GM18526 (cell line): ENCODE data around the gene ZNRF2.

Source experiments
- POLR2A ChIP-seq: IDR thresholded peaks from 3 replicates; pipeline ENCODE4 v1.6.1; 2011; ENCODE audit not compliant: insufficient read length; ENCODE audit errors: extremely low read depth

Gene ZNRF2

DNA sequence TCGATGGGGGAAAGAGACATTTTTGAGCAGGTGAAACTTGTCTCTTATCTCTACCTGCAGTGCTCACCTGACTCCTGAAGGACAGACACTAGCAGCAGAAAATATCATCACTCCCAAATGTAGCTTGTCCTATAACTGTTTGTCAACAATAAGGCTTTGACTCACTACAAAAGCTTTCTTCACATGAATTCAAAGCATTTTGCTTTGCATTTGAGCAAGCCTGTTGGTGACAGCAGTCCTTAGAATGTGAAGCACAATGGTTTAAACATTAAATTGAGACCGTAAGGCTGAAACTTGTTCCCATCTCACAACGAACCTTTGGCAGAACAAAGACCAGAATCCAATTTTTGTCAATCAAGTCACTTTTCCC, 30.6 kb upstream of the ZNRF2 start:
- no peak for TF ChIP-seq POLR2A

GRCh38 chr7:30254248-30254647, 30.1 kb upstream of the ZNRF2 start:
- no peak for TF ChIP-seq POLR2A

GRCh38 chr7:30254717-30255063, 29.7 kb upstream of the ZNRF2 start:
- TF ChIP-seq POLR2A = no peak

DNA sequence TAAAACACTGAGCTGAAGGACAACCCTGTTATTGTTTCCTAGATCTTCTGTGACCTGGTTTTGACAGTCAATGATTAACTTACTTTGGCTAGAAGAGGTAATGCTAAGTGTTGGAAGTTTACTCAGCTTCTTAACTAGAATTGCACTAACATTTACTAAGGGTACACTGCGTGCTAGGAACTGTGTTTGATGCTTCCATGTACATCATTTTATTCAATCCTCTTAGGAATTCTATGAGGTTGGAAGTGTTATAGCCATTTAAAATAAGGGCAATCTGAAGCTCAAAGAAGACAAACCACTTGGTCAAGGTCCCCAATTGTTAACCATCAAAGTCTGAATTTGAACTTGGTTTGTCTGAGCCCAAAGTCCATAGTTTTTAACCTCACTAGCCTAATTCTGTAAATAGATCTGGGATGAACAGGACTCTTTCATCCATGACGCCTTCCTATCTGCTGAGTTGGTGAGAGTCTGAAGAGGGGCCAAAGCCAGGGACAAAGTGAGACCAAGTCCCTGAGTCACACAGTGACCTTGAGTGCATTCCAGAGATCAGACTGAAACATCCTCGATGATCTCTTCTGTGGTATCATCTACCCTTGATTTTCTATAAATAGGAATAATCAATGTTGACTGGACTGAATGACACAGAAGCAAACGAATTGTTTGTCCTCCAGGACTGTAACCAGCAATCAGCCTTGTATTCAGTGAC, 29.2 kb upstream of the ZNRF2 start:
- no peak for TF ChIP-seq POLR2A

- TF ChIP-seq POLR2A = no peak
Observed at GRCh38 chr7:30256349-30256858, 28.0 kb upstream of the ZNRF2 start.

GRCh38 chr7:30260246-30260768, 24.1 kb upstream of the ZNRF2 start:
- no peak for TF ChIP-seq POLR2A

DNA sequence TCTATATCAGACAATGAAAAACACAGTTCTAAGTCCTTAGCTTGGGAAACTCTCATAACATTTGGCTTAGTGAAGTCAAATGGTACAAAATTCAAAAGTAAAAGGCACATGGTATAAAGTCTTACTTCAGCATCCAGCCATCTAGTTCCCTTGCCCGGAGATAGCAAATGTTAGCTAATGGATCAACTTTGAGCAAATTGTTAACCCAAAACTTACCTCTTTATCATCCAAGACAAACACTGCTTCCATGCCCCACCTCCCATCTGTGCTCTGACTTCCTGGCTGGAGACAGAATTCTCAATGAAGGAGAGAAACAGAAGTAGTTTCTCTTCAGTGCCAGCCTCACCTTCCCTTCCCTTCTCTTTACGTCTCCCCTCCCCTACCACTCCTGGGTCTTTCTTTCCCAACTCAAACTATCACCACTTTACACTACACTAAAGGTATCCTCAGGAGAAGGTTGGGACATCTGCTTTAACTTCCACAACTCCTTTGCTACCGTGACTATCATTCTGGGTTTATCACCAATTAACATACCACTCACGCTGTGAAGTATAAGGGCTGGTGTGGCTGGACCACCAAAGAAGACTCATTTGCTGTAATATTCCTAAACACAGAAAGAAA, 21.2 kb upstream of the ZNRF2 start:
- no peak for TF ChIP-seq POLR2A

DNA sequence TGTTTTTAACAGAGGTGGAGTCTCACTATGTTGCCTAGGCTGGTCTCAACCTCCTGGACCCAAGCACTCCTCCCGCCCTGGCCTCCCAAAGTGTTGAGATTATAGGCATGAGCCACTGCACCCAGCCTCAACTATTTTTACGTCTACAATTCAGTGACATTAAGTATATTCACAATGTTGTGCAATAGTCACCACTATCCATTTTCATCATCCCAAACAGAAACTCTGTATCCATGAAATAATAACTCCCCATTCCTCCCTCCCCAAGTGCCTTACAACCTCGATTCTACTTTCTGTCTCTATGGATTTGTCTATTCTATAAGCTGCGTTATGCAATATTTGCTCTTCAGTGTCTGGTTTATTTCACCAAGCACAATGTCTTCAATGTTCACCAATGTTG, 20.3 kb upstream of the ZNRF2 start:
- no peak for TF ChIP-seq POLR2A

DNA sequence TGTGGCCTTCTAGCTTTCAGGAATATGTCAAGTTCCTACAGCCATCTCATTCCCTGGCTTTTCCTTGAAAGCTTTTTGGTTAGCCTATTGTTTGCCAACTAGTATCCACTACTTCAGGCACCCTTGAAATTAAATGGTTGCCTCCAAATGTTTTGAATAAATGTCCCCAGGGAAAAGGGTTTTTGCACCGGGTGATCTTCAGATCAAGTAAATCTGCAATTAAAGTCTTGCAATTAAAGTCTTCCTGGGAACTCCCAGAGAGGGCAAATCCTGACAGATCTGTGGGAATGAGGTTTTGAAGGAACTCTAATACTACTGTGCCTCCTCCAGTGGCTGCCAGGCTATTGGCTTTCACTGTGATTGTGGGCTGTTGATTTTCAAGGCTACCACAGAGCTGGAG, 17.7 kb upstream of the ZNRF2 start:
- no peak for TF ChIP-seq POLR2A

DNA sequence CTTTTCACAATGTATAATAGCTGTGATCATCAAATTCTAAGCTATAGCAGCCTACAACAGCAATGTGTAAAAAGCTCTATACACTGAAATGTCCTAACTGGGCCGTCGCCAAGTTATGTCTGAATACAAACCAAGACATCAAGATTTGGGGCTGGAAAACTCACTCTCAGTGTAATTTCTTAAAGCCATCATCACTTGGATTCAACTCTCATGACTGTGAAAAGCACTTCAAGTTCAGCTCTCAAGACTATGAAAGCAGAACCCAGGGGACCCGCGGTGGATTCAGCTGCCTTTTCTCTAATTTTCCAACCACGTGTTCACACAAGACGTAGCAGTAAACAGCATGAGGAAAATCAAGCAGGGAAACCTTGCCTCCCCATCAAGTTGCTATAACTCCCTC, 15.8 kb upstream of the ZNRF2 start:
- TF ChIP-seq POLR2A = no peak

DNA sequence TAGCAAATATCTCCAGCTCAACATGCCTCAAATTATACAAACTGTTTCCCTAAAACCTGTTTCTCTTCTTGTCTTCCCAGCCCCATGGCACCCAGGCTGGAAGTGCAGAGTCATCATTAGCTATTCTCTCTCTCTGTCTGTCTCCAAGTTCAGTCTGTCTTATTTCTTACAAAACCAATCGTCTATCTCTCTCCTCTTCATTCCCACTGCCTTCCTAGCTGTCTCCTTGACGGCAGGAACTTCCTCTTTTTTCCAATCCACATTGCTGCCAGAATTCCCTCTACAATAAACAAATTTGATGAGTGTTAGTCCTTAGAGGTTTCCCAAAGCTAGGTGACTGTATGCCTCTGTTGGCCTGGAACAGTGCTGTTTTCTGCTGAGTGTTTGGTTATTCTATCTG, 14.9 kb upstream of the ZNRF2 start:
- no peak for TF ChIP-seq POLR2A

DNA sequence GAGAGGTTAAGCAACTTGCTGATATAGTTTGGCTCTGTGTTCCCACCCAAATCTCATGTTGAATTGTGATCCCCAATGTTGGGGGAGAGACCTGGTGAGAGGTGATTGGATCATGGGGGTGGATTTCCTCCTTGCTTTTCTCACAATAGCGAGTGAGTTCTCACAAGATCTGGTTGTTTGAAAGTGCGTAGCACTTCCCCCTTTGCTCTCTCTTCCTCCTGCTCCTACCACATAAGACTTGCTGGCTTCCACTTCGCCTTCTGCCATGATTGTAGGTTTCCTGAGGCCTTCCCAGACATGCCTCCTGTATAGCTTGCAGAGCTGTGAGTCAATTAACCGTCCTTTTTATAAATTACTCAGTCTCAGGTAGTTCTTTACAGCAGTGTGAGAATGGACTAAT, 13.5 kb upstream of the ZNRF2 start:
- no peak for TF ChIP-seq POLR2A

DNA sequence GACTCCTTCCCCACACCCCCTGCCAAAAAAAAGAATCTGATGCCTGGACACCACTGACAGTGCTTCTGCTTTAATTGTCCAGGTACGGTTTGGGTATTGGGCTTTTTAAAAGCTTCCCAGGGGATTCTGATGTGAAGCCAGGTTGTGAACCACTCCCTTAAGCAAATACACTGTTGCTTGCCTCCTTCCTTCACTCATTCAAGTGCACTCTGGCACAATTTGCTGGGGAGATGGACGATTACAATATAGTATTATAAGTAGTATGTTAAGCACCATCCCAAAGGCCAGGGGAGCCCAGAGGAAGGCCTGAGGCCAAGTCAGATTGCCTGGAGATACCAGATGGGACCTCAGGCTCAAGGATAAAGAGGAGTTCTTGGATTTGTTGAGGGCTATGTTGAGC, 12.3 kb upstream of the ZNRF2 start:
- TF ChIP-seq POLR2A = no peak

- no peak for TF ChIP-seq POLR2A
Observed at GRCh38 chr7:30273552-30273951, 10.8 kb upstream of the ZNRF2 start.

DNA sequence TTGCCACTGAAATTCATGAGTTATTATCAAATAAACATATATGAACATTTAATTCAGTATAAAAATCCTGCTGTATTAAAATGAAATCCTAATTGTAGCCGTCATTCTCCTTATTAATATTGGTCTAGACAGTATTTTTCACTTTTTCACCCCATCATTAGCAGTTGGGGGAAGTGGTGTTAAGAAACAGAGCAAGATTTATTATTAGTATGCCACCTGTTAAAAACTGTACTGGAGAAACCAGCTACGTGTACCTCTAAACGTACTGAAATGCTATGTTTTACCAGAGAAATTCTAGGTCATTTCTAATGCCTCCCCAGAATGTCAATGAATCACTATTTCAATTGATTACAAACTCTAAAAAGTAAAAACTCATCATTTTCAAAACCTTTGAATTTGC, 9.8 kb upstream of the ZNRF2 start:
- no peak for TF ChIP-seq POLR2A

DNA sequence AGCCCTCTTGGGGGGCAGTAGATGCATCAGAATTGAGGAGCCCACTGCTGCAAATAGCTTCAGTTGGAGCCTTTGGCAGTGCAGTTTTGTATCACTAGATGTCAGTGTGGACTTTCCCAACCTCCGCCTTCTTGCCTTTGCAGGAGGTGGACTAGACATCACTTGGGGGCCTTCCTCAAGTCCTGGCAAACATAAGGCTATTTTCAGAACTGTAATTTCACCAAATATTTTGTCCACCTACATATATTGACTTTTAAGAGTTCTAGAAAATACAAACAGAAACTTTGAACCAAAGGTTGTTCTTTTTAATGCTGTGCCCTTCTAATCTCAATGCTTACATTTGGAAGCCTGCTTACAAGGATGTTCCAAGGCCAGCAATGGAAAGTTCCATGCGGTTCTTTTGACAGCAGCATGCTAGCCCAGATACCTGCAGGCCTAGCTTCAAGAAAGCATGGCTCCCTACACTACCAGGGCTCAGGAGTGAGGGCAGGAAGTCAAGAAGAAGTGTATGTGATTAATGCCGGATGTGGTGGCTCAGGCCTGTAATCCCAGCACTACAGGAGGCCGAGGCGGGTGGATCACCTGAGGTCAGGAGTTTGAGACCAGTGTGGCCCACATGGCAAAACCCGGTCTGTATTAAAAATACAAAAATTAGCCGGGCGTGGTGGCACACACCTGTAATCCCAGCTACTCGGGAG, 8.0 kb upstream of the ZNRF2 start:
- no peak for TF ChIP-seq POLR2A
